Activated CD4-positive, CD25-positive, alpha-beta regulatory T cell (primary cell): ENCODE results near the gene OPN1MW.
A peak's percentile ranks its signal among the peaks of the same experiment; 100 is the strongest.
"Not testable (repeated sequence)": the region's sequence is repeated elsewhere in the genome, so short reads cannot be mapped to it uniquely, and the experiment has no call there.

ENCODE experiments used
- DNase-seq, 4 experiments: peaks; one replicate each; lab custom pipeline; 2025; lab: John Stamatoyannopoulos, UW

OPN1MW gene

GRCh38 chrX:154182296-154182695 is at the start of gene OPN1MW:
Gene OPN1MW, plus strand, starts transcription at chrX:154182596. Its CDS starts 82 bp downstream, at chrX:154182678.
- DNase-seq = not testable (repeated sequence)

DNA sequence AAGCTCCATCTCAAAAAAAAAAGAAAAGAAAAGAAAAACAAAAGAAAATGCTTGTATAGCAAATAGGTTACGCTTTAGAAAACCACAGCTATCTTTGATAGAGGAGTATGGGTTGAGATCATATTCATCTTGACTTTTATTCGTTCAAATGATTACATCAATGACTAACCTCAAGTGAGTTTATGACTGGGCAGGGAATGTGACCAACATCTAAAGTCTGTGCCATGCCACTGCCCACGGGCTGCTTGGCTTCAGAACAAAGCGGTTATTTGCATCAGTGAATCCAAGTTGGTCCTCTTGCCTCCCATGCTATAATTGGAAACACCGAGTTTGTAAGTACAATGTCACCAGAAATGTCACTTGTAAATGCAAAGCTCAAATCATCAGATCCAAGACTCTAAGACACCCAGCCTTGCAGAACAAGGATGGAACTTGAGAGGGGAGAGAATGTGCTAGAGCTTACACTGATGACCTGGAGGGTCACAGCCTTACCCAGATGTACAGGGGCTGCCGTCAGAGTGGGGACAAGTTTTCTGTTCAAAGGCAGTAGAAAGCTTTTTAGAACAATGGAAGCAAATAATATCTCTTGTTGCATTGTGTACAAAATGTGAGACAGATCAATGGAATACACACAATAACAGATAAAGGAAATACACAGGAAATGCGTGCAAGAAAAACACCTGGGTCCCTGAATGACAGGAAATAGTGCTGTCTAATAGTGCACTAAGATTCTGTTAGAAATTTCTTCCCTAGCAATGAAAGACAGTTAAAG is 46.8 kb upstream of the OPN1MW start:
- no peak for DNase-seq

DNA sequence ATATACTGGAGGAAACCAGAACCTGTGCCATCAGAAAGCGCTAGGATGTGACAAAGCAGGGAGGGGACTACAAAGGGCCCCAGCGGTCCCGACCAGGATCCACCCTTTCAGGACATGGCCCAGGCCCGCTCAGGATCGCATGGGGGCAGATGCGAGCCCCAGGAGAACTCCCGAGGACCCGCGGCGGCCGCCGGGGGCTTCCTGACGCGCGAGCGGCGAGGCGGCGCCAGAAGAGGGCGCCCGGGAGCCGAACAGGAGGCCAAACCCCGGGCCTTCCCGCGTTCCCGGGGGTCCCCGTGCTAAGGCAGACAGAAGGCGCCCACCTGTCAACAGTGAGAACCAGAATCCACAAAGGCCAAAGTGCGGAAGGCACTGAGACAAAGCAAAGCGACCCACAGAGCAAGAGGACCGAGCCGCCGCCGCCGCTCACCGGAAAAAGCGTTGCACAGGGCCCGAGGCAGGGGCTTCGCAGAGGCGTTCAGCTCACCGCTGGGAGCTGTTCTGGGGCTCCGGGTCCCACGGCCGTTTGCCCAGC is 45.7 kb upstream of the OPN1MW start:
- DNase-seq = peak; percentile 36 to 56 (median 44)

DNA sequence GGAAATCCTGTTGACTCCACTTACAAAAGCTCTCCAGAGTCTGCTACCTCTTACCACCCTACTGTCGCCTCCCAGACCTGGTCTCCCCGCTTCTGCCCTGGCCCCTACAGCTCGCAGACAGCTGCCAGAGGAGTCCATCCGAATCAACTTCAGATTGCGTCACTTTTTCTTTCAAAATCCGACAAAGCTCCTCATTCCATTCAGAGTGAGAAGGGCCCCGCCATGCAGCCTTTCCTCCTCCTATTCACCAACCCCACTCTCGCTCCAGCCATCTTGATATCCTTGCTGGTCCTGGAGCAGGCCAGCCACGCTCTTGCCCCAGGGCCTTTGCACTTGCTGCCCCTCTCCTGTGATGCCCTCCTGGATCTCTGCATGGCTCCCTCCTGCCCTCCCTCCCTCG is 43.5 kb upstream of the OPN1MW start:
- DNase-seq = no peak

DNA sequence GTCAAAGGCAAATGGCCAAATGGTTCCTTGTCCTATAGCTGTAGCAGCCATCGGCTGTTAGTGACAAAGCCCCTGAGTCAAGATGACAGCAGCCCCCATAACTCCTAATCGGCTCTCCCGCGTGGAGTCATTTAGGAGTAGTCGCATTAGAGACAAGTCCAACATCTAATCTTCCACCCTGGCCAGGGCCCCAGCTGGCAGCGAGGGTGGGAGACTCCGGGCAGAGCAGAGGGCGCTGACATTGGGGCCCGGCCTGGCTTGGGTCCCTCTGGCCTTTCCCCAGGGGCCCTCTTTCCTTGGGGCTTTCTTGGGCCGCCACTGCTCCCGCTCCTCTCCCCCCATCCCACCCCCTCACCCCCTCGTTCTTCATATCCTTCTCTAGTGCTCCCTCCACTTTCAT is 42.2 kb upstream of the OPN1MW start:
- no peak for DNase-seq

- DNase-seq = no peak
These were observed 41.7 kb upstream of the OPN1MW start for GRCh38 chrX:154140742-154141141.

GRCh38 chrX:154142386-154142785 is 40.0 kb upstream of the OPN1MW start:
- DNase-seq = no peak

DNA sequence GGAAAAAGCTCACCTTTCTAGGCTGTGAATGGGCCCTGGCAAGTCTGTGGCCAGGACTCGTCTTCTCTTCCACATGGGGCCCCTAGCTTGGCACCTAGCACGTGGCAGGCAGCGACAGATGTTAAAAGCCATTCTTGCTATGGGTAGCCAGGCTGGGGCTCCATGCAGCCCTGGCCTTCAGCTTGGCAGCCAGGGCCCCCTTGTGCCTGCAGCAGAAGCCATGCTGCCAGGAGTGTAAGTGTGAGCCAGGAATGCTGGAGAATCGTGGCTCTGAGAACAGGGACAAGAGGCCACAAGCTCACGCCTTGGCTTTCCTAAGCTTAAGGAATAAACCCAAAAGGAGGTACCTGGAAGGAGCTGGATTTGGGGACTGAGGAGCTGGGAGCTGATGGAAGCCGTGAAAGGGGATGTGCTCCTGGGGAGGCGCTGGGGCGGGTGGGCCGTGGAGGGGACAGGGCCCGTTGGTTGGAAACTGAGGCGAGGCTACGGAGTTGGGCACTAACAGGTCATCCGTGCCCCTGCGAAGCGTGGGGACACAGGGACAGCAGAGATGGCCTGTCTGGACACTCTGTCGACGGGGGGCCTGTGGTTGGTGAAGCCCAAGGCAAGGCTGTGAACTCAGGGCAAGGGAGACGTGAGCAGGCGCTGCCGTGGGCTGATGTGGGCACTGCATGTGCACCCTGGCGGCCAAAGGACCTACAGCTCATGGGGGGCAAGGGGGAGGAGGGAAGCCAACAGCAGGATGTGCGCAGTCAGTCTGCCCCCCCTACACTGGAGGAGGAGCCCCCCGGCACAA is 39.2 kb upstream of the OPN1MW start:
- DNase-seq = no peak

DNA sequence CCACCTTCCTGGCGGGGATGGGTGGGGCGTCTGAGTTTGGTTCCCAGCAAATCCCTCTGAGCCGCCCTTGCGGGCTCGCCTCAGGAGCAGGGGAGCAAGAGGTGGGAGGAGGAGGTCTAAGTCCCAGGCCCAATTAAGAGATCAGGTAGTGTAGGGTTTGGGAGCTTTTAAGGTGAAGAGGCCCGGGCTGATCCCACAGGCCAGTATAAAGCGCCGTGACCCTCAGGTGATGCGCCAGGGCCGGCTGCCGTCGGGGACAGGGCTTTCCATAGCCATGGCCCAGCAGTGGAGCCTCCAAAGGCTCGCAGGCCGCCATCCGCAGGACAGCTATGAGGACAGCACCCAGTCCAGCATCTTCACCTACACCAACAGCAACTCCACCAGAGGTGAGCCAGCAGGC is 38.4 kb upstream of the OPN1MW start, which contains the start of gene OPN1LW:
OPN1LW (plus strand) TSS at position 234 of the 400 bp plus-strand sequence; CDS start at position 275, 41 bp downstream.
- not testable (repeated sequence) for DNase-seq

- not testable (repeated sequence) for DNase-seq
These were observed 31.4 kb upstream of the OPN1MW start for GRCh38 chrX:154151030-154151429.

DNA sequence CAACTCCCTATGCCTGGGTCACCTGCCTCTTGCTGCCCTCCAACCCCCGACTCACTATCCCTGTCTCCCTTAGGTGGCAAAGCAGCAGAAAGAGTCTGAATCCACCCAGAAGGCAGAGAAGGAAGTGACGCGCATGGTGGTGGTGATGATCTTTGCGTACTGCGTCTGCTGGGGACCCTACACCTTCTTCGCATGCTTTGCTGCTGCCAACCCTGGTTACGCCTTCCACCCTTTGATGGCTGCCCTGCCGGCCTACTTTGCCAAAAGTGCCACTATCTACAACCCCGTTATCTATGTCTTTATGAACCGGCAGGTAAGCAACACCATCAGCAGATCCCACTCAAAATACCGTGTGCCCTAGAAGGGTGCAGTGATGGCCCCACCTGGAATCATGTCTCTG is 26.2 kb upstream of the OPN1MW start:
- not testable (repeated sequence) for DNase-seq

DNA sequence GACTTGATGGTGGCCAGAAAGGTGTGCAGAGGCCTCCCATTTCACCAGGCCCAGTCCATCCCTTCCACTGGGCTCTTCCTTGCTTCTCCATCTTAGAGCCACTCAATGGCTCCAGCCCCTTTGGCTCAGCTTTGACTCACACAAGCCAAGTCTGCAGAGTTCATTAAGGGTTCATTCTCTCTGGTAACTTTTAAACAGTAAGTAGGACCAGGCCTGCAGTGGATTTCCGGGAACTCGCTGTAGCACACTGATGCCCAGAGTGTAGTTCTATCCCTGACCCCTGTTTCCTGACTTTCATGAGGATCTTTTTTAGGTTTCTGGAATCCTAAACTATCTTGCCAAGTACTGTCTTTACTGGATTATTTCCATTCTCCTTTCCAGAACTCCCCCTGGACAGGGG is 25.2 kb upstream of the OPN1MW start:
- DNase-seq = not testable (repeated sequence)

DNA sequence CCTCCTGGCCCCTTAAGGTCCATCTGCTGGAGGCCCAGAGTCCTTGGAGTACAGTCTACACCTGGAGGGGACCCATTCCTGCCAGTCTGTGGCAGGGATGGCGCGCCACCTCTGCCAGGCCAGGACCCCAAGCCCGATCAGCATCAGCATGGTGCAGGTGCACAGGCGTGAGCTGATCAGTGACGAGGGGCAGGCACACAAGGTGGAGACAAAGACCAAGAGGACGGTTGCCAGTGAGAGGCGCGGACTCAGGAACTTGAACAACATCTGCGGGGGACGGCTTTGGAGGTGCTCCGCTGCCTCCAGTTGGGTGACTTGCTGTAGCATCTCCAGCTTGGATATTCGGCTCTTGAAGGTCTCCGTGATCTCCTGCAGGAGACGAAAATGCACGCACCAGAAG is 23.1 kb upstream of the OPN1MW start:
- not testable (repeated sequence) for DNase-seq

- not testable (repeated sequence) for DNase-seq
These were observed 17.5 kb upstream of the OPN1MW start for GRCh38 chrX:154164902-154165301.

GRCh38 chrX:154168384-154168783 is 14.0 kb upstream of the OPN1MW start:
- not testable (repeated sequence) for DNase-seq

DNA sequence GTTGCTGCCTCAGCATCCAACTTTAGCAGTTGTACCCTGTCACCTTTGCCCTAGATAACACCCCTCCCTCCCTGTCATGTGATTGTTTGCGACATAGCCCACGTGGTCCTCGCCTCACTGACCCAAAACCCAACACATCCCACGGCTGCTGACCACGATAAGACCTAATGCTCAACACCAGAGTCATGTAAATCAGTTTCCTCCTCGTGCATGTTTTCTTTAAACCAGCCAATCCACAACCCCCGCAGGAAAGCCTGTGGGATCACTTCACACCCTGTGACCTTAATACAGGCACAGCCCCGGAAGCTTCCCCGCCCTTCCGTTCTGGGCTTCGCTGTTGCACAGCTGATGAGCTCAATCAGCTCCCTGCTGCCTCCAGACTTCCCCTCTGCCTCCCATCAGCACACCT is 9.9 kb upstream of the OPN1MW start:
- not testable (repeated sequence) for DNase-seq

DNA sequence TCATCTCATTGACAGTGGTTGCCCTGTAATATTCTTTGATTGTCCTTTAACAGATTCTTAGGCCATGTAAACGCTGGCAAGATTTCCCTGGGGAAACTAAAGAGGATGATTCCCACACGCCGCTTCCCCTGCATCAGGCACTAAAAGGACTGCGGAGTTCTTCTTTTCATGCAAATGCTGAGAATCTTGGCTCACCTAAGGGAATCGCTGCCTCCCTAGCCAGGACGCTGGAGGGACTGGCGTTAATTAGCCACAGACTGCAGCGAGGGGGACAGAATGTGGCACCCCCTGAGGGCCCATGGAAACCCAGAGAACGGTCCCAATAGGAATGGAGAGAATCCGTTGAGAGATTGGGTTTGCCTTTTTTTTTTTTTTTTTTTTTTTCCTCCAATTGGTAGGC is 8.0 kb upstream of the OPN1MW start:
- DNase-seq = not testable (repeated sequence)

DNA sequence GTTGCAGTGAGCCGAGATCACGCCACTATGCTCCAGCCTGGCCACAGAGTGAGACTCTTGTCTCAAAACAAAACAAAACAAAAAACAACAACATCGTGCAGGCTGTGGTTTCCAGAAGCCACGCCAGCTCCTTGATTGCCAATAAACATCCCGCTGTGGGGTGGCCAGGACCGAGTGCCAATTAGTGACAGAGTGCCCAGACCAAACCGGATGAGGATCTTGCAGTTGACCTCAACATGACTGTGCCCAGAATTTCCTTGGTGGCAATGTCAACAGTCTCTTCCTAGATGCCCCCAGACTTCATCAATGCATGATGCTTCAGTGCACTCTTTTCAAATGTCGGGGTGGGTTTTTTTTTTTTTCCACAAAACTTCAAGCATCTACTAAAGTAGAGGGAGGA is 1.4 kb downstream of the OPN1MW start:
- not testable (repeated sequence) for DNase-seq

DNA sequence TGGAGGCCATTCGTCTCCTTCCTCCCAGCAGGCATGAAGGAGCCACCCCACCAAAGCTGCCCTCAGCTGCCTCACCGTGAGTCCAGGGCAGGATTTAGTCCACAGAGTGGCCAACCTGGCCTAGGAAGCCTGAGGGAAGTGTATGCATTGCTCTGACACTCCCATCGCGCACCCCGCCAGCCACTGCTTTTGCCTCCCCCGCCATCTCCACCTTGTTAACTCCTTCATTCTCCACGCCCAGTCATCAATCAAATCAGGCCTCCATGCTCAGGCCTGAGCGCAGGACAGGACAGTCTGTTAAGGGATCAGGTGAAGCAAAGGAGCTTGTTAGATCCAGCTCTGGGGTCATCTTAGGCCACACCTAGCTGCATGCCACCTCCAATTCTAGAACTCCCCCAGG is 10.4 kb downstream of the OPN1MW start:
- DNase-seq = not testable (repeated sequence)

GRCh38 chrX:154194316-154194715 is 11.9 kb downstream of the OPN1MW start:
- not testable (repeated sequence) for DNase-seq

- DNase-seq = not testable (repeated sequence)
These were observed 14.1 kb downstream of the OPN1MW start for GRCh38 chrX:154196466-154196865.

- not testable (repeated sequence) for DNase-seq
These were observed 27.4 kb downstream of the OPN1MW start for GRCh38 chrX:154209670-154210418.
